ENCODE results near the gene C6orf15.

GRCh38 chr6:31094389-31094881, 17.9 kb downstream of the C6orf15 start:
- TF ChIP-seq, protein P1, sequence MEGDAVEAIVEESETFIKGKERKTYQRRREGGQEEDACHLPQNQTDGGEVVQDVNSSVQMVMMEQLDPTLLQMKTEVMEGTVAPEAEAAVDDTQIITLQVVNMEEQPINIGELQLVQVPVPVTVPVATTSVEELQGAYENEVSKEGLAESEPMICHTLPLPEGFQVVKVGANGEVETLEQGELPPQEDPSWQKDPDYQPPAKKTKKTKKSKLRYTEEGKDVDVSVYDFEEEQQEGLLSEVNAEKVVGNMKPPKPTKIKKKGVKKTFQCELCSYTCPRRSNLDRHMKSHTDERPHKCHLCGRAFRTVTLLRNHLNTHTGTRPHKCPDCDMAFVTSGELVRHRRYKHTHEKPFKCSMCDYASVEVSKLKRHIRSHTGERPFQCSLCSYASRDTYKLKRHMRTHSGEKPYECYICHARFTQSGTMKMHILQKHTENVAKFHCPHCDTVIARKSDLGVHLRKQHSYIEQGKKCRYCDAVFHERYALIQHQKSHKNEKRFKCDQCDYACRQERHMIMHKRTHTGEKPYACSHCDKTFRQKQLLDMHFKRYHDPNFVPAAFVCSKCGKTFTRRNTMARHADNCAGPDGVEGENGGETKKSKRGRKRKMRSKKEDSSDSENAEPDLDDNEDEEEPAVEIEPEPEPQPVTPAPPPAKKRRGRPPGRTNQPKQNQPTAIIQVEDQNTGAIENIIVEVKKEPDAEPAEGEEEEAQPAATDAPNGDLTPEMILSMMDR (IDR thresholded peaks at IDR 0.05; ENCODE audit: poor library complexity, severe bottlenecking), result no peak
- TF ChIP-seq TAF1 (IDR thresholded peaks at IDR 0.05; ENCODE audit: low read depth) (no peak), SMC3 (conservative IDR thresholded peaks at IDR 0.05; ENCODE audit: poor library complexity) (no peak), POLR2AphosphoS5 (IDR thresholded peaks at IDR 0.05) (no peak), EP300 (conservative IDR thresholded peaks at IDR 0.05; ENCODE audit: poor library complexity, severe bottlenecking) (no peak)
